Smooth muscle cell (in vitro differentiated cells): ENCODE results near the gene HOXC10. TPM values are rescaled to one million over a fixed set of nuclear protein-coding genes. Genes with fewer than 3 reads are reported as not detected.

Experiments
- DNase-seq: peaks from one replicate; lab custom pipeline; 2025; ENCODE audit not compliant: unreplicated experiment; lab: John Stamatoyannopoulos, UW
- H2AFZ ChIP-seq: fragments of 200-600 bp; sonication (generic); 2 replicates; pipeline ENCODE4 v1.6.0; 2016; ENCODE audit warnings: antibody characterized with exemption, low read depth, mild to moderate bottlenecking
- H3F3A ChIP-seq: fragments of 200-600 bp; sonication (generic); 2 replicates; pipeline ENCODE4 v1.6.0; 2017; ENCODE audit warnings: antibody characterized with exemption, low read depth
- H3K27ac ChIP-seq: fragments of 200-600 bp; sonication (generic); 2 replicates; pipeline ENCODE4 v1.5.1; 2016; ENCODE audit warnings: low read depth, mild to moderate bottlenecking
- H3K27me3 ChIP-seq: fragments of 200-600 bp; sonication (generic); 2 replicates; pipeline ENCODE4 v1.6.1; 2016; ENCODE audit warnings: low read depth, mild to moderate bottlenecking
- H3K36me3 ChIP-seq: fragments of 200-600 bp; sonication (generic); 2 replicates; pipeline ENCODE4 v1.5.1; 2016; ENCODE audit warnings: low read depth
- H3K4me1 ChIP-seq: fragments of 200-600 bp; sonication (generic); 2 replicates; pipeline ENCODE4 v1.5.1; 2016; ENCODE audit warnings: low read depth
- H3K4me2 ChIP-seq: fragments of 200-600 bp; sonication (generic); 2 replicates; pipeline ENCODE4 v1.6.0; 2016; ENCODE audit warnings: mild to moderate bottlenecking
- H3K4me3 ChIP-seq: fragments of 200-600 bp; sonication (generic); 2 replicates; pipeline ENCODE4 v1.5.1; 2016; ENCODE audit warnings: mild to moderate bottlenecking
- H3K79me2 ChIP-seq: fragments of 200-600 bp; sonication (generic); 2 replicates; pipeline ENCODE4 v1.6.0; 2016; ENCODE audit warnings: low read depth, mild to moderate bottlenecking
- H3K9ac ChIP-seq: fragments of 200-600 bp; sonication (generic); 2 replicates; pipeline ENCODE4 v1.6.0; 2016; ENCODE audit warnings: low read depth
- H3K9me3 ChIP-seq: fragments of 200-600 bp; sonication (generic); replicated peaks from 2 replicates; pipeline ENCODE4 v1.5.1; 2016; ENCODE audit warnings: low read depth
- H4K20me1 ChIP-seq: fragments of 200-600 bp; sonication (generic); 2 replicates; pipeline ENCODE4 v1.6.0; 2016; ENCODE audit warnings: low read depth
- CTCF ChIP-seq: fragments of 200-600 bp; sonication (generic); IDR thresholded peaks from 2 replicates; pipeline ENCODE4 v1.5.1; 2017; ENCODE audit warnings: borderline replicate concordance, mild to moderate bottlenecking, antibody characterized with exemption; ENCODE audit not compliant: insufficient read depth, poor library complexity, severe bottlenecking
- WGBS: methylation state at CpG from one replicate; pipeline ENCODE4 v1.1.7; 2016; ENCODE audit warnings: low lambda C conversion rate; 5-methylcytosine and 5-hydroxymethylcytosine counted together
- polyA plus RNA-seq: library from polyadenylated mRNA; unstranded; fragments of >200 nt; fragmentation: Nextera tagmentation; extraction: Ambion mirVana; gene quantifications from 2 replicates; pipeline ENCODE4 v1.2.1, GENCODE V29; 2016
- total RNA-seq: library from RNA; depleted of rRNA; stranded (reverse); fragments of >200 nt; gene quantifications from 2 replicates; pipeline ENCODE4 v1.2.3, GENCODE V29; 2014

Gene HOXC10
- total and polyA plus RNA-seq, 2 experiments from 2014 or later: 0.66 TPM; not detected in 1

DNA sequence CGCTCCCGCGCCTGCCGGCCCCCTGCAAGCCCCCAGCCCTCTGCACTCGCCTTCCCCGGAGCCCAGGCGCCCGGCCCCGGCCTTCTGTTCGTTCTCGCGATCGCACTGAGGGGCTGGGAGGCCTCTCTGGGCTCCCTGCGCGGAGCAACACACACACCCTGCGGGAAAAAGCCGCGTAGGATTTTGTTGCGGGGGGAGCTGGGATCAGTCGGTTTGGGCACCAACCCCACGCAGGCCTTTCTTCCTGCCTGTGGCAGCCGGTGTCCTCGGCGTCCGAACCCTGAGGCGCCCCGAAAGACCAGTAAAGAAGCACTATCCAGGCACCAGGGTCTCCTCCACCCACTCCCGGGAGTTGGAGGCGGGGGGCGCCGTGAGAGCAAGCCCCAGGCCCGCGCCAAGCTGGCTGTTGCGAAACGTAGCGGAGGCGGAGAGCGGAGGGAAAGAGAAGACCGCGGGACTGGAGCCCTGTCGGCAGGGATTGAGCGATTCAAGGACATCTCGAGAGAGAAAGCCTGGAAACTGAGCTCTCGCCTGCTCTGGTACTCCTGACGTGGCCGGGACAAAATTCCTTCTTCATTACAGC is 46.0 kb downstream of the HOXC10 start:
- DNase-seq: peak; percentile 24
- Histone ChIP-seq H3F3A (no peaks in the 10 kb centered on the region), H3K36me3 (no peaks in the 10 kb centered on the region), H3K27me3 (peaks cover 99% of the 10 kb centered on the region), H3K27ac (peak overlapping the region; percentile 88), H4K20me1 (no peaks in the 10 kb centered on the region), H3K4me1 (peaks cover 8% of the 10 kb centered on the region), H2AFZ (peak overlapping the region; percentile 86), H3K4me2 (peak overlapping the region; percentile 94), H3K4me3 (peak overlapping the region; percentile 52), H3K79me2 (peaks cover 7% of the 10 kb centered on the region), H3K9ac (peak overlapping the region; percentile 85), H3K9me3 (no peaks in the 10 kb centered on the region)
- WGBS: 4% methylated on average over 46 of the region's 46 CpGs
- TF ChIP-seq CTCF: no peak

GRCh38 chr12:54031480-54031879 is 46.5 kb downstream of the HOXC10 start:
- Histone ChIP-seq H3K27me3 (peaks cover 99% of the 10 kb centered on the region), H3K4me2 (peak overlapping the region; percentile 94), H3F3A (no peaks in the 10 kb centered on the region), H3K36me3 (no peaks in the 10 kb centered on the region), H3K9ac (peak overlapping the region; percentile 85), H3K9me3 (no peaks in the 10 kb centered on the region), H2AFZ (no peak overlapping the region), H4K20me1 (no peaks in the 10 kb centered on the region), H3K79me2 (peaks cover 2% of the 10 kb centered on the region), H3K4me1 (peaks cover 8% of the 10 kb centered on the region), H3K4me3 (peak overlapping the region; percentile 52), H3K27ac (peak overlapping the region; percentile 88)
- WGBS: 38% methylated on average over 16 of the region's 16 CpGs
- TF ChIP-seq CTCF: no peak
- no peak for DNase-seq

- no peak overlapping the region for H2AFZ ChIP-seq
- H3K4me1 ChIP-seq: peaks cover 8% of the 10 kb centered on the region
- no peak overlapping the region for H3K9ac ChIP-seq
- H3K4me3 ChIP-seq: no peak overlapping the region
- no peak for DNase-seq
- peak overlapping the region; percentile 88 for H3K27ac ChIP-seq
- TF ChIP-seq CTCF: no peak
- H3K27me3 ChIP-seq: peaks cover 99% of the 10 kb centered on the region
- no peaks in the 10 kb centered on the region for H4K20me1 ChIP-seq
- H3K79me2 ChIP-seq: no peaks in the 10 kb centered on the region
- H3K4me2 ChIP-seq: no peak overlapping the region
- H3K9me3 ChIP-seq: no peaks in the 10 kb centered on the region
- H3K36me3 ChIP-seq: no peaks in the 10 kb centered on the region
- 40% methylated on average over 6 of the region's 6 CpGs for WGBS
- no peaks in the 10 kb centered on the region for H3F3A ChIP-seq
These were observed 47.2 kb downstream of the HOXC10 start for GRCh38 chr12:54032086-54032619.
